SK-N-MC (cell line): ENCODE results near the gene SPATA13.

Source experiments
- DNase-seq: peaks from one replicate; pipeline ENCODE4 v3.0.0-alpha.2; 2011; ENCODE audit warnings: low read depth, low spot score
- H3K27ac ChIP-seq: fragments of 200-600 bp; sonication (generic); 2 replicates; pipeline ENCODE4 v1.5.1; 2016; ENCODE audit warnings: mixed run types
- H3K36me3 ChIP-seq: fragments of 200-600 bp; sonication (generic); 2 replicates; pipeline ENCODE4 v1.6.1; 2017; ENCODE audit warnings: antibody characterized with exemption, low read length, mixed read lengths; ENCODE audit not compliant: insufficient read depth
- H3K4me3 ChIP-seq: fragments of 200-600 bp; sonication (generic); 2 replicates; pipeline ENCODE4 v1.5.1; 2016
- H3K9ac ChIP-seq: fragments of 200-600 bp; sonication (generic); 2 replicates; pipeline ENCODE4 v1.8.0; 2017; ENCODE audit warnings: mixed run types, mixed read lengths; ENCODE audit not compliant: insufficient read length
- H3K9me3 ChIP-seq: fragments of 200-600 bp; sonication (generic); 2 replicates; pipeline ENCODE4 v1.6.1; 2017; ENCODE audit warnings: low read depth, mild to moderate bottlenecking, antibody characterized with exemption, low read length, moderate library complexity, mixed read lengths
- EZH2 ChIP-seq: fragments of 200-600 bp; sonication (generic); IDR thresholded peaks from one replicate; pipeline ENCODE4 v1.6.1; 2017; ENCODE audit warnings: antibody characterized with exemption
- FOXP2 ChIP-seq: optimal IDR thresholded peaks from 2 replicates; pipeline ENCODE3; 2011; ENCODE audit warnings: mild to moderate bottlenecking, moderate library complexity; ENCODE audit not compliant: insufficient read depth; ENCODE audit errors: extremely low read length, control extremely low read depth
- POLR2AphosphoS5 ChIP-seq: IDR thresholded peaks from 2 replicates; pipeline ENCODE4 v1.6.1; 2012; ENCODE audit warnings: mild to moderate bottlenecking, low read depth, low read length, borderline replicate concordance

SPATA13 gene

DNA sequence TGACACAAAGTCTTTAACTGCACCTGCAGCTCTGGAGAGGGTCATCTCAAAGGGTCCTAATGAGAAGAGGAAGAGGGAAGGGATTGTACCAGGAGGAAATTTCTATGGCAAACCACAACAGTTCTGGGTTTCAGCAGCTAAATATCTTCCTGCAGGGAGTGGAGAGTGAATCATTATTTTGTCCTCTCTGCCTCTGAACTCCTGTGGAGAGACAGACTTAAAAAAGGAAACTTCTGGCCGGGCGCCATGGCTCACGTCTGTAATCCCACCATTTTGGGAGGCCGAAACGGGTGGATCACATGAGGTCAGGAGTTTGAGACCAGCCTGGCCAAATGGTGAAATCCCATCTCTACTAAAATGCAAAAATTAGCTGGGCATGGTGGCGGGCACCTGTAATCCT lies 132.0 kb downstream of the SPATA13 start:
- DNase-seq = no peak
- H3K36me3 ChIP-seq = peaks cover 68% of the 10 kb centered on the region
- no peak overlapping the region for H3K27ac ChIP-seq
- TF ChIP-seq FOXP2 (no peak), POLR2AphosphoS5 (no peak), EZH2 (no peak)
- no peaks in the 10 kb centered on the region for H3K9me3 ChIP-seq
- no peak overlapping the region for H3K4me3 ChIP-seq
- no peak overlapping the region for H3K9ac ChIP-seq

DNA sequence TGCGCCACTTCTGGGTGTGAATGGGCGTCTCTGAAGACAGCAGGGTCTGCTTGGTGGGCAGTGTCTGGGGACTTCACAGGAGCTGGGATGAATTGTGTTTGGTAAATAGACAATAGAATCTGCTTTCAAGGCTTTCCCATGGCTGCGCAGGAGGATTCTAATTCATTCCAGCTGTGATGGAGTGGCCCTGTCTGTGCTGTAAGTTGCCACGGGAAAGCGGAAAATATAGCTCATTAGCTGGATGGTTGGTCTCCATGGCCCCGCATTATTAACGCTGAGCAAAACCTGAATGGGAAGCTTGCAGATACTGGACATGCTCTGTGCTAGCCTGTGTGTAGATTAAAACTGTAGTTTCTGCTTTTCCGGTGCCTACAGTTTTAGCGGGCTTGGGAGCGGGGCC lies 133.2 kb downstream of the SPATA13 start:
- DNase-seq = no peak
- Histone ChIP-seq H3K4me3 (peak overlapping the region; percentile 41), H3K27ac (peak overlapping the region; percentile 82), H3K9me3 (no peaks in the 10 kb centered on the region), H3K36me3 (peaks cover 72% of the 10 kb centered on the region), H3K9ac (peak overlapping the region; percentile 18)
- TF ChIP-seq EZH2 (no peak), FOXP2 (no peak), POLR2AphosphoS5 (no peak)

- no peak for DNase-seq
- Histone ChIP-seq H3K4me3 (no peak overlapping the region), H3K9me3 (no peaks in the 10 kb centered on the region), H3K27ac (no peak overlapping the region), H3K9ac (no peak overlapping the region), H3K36me3 (peaks cover 51% of the 10 kb centered on the region)
- TF ChIP-seq POLR2AphosphoS5 = no peak
- no peak for TF ChIP-seq EZH2
- no peak for TF ChIP-seq FOXP2
These were observed 139.1 kb downstream of the SPATA13 start for GRCh38 chr13:24299488-24300114.

DNA sequence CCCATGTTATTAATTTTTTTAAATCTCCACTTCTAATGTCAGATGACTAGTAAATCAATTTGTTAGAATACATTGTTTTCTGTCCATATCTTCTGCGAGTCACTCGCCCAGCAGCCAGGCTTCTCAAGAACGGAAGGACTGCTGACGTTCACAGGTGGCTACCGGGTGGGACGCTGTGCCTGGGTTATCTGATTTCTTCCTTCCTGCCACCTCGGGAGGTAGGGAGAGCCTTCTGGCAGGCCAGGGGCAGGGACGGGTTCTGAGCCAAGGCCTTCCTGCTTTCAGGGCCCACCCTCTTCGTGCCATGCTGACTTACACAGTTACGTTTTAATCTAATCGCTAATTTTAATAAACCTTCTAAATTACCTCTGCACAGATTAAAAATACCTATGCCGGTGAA lies 140.9 kb downstream of the SPATA13 start:
- Histone ChIP-seq H3K9me3 (no peaks in the 10 kb centered on the region), H3K9ac (no peak overlapping the region), H3K36me3 (peaks cover 45% of the 10 kb centered on the region), H3K4me3 (no peak overlapping the region), H3K27ac (no peak overlapping the region)
- DNase-seq = no peak
- TF ChIP-seq FOXP2 (no peak), POLR2AphosphoS5 (no peak), EZH2 (no peak)

DNA sequence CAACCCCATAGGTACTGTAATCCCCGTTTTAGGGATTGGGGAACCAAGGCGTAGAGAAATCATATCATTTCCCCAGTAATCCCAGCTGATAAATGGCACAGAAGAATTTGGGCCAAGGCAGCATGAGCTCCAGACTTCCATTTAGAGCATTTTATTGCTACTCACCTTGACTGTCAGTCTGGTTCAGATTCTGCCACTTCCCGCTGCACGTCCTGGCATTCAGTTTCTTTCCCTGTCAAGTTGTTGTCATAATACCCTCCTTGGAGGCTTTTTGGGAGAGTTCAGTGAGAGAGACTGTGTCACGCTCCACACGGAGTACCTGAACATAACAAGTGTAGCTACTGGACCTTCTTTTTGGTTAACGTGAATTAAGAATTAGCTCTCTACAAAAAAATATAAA lies 141.4 kb downstream of the SPATA13 start:
- TF ChIP-seq FOXP2 = no peak
- no peak overlapping the region for H3K27ac ChIP-seq
- no peak for DNase-seq
- no peak overlapping the region for H3K4me3 ChIP-seq
- H3K9ac ChIP-seq = no peak overlapping the region
- no peaks in the 10 kb centered on the region for H3K9me3 ChIP-seq
- peaks cover 40% of the 10 kb centered on the region for H3K36me3 ChIP-seq

GRCh38 chr13:24304620-24305019 lies 144.1 kb downstream of the SPATA13 start:
- TF ChIP-seq FOXP2 (no peak), POLR2AphosphoS5 (no peak), EZH2 (no peak)
- Histone ChIP-seq H3K36me3 (peaks cover 19% of the 10 kb centered on the region), H3K4me3 (no peak overlapping the region), H3K27ac (no peak overlapping the region), H3K9ac (no peak overlapping the region), H3K9me3 (no peaks in the 10 kb centered on the region)
- DNase-seq = no peak

DNA sequence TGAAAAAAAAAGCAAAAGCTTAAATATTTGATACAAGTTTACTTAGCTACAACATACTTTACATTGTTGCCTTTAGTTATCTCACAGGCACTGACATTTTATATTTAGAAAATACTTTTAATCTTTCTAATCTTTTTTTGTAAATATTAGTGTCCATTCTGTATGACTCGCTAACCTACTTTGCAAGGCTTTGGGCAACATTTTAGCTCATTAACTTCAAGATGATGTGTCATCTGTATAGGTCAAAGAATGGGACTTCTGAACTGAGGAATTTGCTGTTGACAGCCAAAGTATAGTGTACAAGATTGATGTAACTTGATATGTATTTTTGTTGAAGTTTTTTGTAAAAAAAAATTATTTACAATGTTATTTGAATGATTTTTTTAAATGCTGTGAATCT lies 146.1 kb downstream of the SPATA13 start:
- H3K4me3 ChIP-seq = no peak overlapping the region
- H3K27ac ChIP-seq = no peak overlapping the region
- no peak overlapping the region for H3K9ac ChIP-seq
- H3K36me3 ChIP-seq = peaks cover 11% of the 10 kb centered on the region; the same call in 1 of the 2 replicates
- TF ChIP-seq EZH2 (no peak), POLR2AphosphoS5 (no peak), FOXP2 (no peak)
- no peaks in the 10 kb centered on the region for H3K9me3 ChIP-seq
- DNase-seq = no peak

DNA sequence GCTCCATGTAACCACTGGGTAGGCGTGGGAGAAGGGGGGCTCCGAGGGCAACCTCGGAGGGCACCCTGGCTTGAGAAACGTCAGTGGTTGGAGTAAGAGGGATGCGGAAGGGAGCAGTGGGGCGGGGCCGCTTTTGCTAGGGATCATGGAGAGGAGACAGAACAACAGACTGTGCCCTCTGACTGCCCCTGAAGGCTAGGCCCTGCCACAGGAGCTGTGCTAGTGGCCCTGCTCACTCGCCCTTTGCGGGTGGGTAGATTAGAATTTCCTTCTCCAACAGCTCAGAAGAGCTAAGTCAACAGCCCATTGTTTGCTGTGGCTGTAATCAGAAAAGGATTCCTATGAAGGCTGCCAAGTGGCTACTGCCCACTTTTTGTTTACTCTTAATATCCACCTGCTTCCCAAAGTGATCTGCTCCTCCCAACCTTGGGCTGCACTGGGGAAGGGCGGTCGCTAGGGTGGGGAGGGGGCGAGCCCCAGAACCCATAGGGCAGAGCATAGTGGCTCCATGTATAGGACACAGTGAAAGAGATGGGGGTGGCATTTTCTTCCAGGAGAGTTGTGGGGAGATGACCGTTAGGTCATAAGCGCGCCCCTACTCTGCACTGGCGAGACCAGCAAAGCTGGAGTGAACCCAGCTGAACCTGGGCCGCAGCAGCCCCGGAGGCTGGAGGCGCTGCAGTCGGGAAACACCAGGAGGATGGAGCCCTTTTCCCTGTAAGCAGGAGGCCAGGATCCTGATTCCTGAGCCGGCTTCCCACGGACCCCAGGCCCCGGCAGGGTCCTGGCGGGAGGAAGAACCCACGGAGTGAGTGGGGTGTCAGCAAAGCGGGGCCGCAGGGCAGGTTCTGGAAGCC lies 146.9 kb downstream of the SPATA13 start:
- Histone ChIP-seq H3K27ac (no peak overlapping the region), H3K4me3 (no peak overlapping the region), H3K9ac (no peak overlapping the region), H3K36me3 (peaks cover 11% of the 10 kb centered on the region; the same call in 1 of the 2 replicates), H3K9me3 (no peaks in the 10 kb centered on the region)
- TF ChIP-seq FOXP2 (no peak), EZH2 (no peak), POLR2AphosphoS5 (no peak)
- DNase-seq = no peak
